Suprapubic skin (tissue), 4 donors: Measurements from ENCODE around the gene STX7. TPM values are rescaled to one million over a fixed set of nuclear protein-coding genes. Genes with fewer than 3 reads are reported as not detected.

Experiments
- DNase-seq, 2 donors: peaks; one replicate each; pipeline ENCODE4 v3.0.0-alpha.2; 2019; ENCODE audit warnings: low spot score in 2 of 2
- H3K27ac ChIP-seq: fragments of 200-600 bp; sonication (generic); one replicate; pipeline ENCODE4 v1.5.1; 2019
- H3K27me3 ChIP-seq: fragments of 200-600 bp; sonication (generic); one replicate; pipeline ENCODE4 v1.5.1; 2019
- H3K36me3 ChIP-seq: fragments of 200-600 bp; sonication (generic); one replicate; pipeline ENCODE4 v1.5.1; 2019
- H3K4me1 ChIP-seq: fragments of 200-600 bp; sonication (generic); one replicate; pipeline ENCODE4 v1.5.1; 2019
- H3K4me3 ChIP-seq: fragments of 200-600 bp; sonication (generic); one replicate; pipeline ENCODE4 v1.5.1; 2019; ENCODE audit warnings: mild to moderate bottlenecking
- H3K9me3 ChIP-seq: fragments of 200-600 bp; sonication (generic); one replicate; pipeline ENCODE4 v1.5.1; 2019
- EP300 ChIP-seq: sonication (generic); formaldehyde crosslinking; IDR thresholded peaks from one replicate; pipeline ENCODE4 v1.6.1; 2017; ENCODE audit warnings: antibody characterized with exemption
- POLR2A ChIP-seq, 2 donors: fragments of 450-650 bp; IDR thresholded peaks; one replicate each; pipeline ENCODE4 v1.6.1; 2017; ENCODE audit warnings: antibody characterized with exemption in 2 of 2, mild to moderate bottlenecking in 2 of 2, moderate library complexity in 2 of 2
- POLR2AphosphoS5 ChIP-seq, 3 donors: sonication (generic); formaldehyde crosslinking; IDR thresholded peaks; one replicate each; pipeline ENCODE4 v1.6.1; 2017; ENCODE audit warnings: antibody characterized with exemption in 3 of 3
- WGBS: methylation state at CpG from one replicate; pipeline ENCODE4 v1.1.5; 2018; 5-methylcytosine and 5-hydroxymethylcytosine counted together
- total RNA-seq, 4 donors: library from RNA; depleted of rRNA; stranded (reverse); fragments of >200 nt; gene quantifications; one replicate each; pipeline ENCODE4 v1.1.0, GENCODE V29; 2016
- TF ChIP-seq, protein P1 (sequence below), 2 donors: fragments of 200-600 bp in 1 of 2; fragments of 450-650 bp in 1 of 2; sonication (generic) in 1 of 2; IDR thresholded peaks; one replicate each; pipeline ENCODE4 v1.5.1; 2016 to 2019; ENCODE audit warnings: antibody characterized with exemption in 2 of 2, mild to moderate bottlenecking in 1 of 2, moderate library complexity in 1 of 2

STX7 gene
- total RNA-seq, 4 donors from 2014 or later, result 24.9 to 43.5 (median 31.8) TPM

DNA sequence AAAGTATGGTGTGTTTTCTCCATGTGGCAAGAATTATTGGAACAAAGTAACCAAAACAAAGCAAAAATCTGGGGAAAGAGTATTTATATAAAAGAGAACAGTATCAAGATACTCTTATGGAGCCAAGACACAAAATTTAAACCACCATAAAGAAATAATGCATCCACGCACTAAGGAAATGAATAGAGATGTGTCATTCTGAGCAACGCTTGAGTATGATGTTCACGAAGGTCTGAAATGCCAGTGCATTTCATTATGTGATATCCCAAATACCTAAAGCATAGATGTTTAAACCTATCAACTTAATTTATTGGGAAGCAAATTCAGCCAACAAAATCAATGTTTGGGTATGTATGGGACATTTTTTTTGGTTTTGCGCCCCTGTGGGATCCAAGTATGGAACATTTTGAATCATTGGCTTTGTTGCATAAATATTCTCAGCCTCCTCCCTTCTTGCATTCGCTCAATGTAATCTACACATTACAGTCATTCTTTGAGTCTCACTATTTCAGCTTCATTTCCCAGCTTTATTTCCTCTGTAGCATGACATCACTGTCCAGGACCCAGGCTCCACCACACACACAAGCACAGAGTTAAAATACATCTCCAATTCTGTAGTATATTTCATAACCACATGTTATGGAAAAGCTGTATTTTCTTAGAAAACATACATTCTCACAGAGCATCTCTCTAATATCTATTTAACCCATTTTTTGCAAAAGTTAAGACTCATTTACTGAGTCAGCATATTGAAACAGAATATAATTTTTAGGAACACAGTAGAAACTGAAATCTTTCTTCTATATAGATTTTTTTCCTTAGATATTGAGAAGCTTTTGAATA, 100.0 kb downstream of the STX7 start:
- Histone ChIP-seq H3K9me3 (no peaks in the 10 kb centered on the region), H3K27ac (no peak overlapping the region), H3K27me3 (no peaks in the 10 kb centered on the region), H3K4me1 (no peaks in the 10 kb centered on the region), H3K4me3 (no peak overlapping the region), H3K36me3 (no peaks in the 10 kb centered on the region)
- 89% methylated on average over 5 of the region's 5 CpGs for WGBS
- TF ChIP-seq EP300 (no peak), POLR2AphosphoS5 (IDR thresholded peaks at IDR 0.05) (no peak), POLR2A (IDR thresholded peaks at IDR 0.05) (no peak)
- TF ChIP-seq, protein P1, sequence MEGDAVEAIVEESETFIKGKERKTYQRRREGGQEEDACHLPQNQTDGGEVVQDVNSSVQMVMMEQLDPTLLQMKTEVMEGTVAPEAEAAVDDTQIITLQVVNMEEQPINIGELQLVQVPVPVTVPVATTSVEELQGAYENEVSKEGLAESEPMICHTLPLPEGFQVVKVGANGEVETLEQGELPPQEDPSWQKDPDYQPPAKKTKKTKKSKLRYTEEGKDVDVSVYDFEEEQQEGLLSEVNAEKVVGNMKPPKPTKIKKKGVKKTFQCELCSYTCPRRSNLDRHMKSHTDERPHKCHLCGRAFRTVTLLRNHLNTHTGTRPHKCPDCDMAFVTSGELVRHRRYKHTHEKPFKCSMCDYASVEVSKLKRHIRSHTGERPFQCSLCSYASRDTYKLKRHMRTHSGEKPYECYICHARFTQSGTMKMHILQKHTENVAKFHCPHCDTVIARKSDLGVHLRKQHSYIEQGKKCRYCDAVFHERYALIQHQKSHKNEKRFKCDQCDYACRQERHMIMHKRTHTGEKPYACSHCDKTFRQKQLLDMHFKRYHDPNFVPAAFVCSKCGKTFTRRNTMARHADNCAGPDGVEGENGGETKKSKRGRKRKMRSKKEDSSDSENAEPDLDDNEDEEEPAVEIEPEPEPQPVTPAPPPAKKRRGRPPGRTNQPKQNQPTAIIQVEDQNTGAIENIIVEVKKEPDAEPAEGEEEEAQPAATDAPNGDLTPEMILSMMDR (IDR thresholded peaks at IDR 0.05), result no peak
- no peak for DNase-seq

DNA sequence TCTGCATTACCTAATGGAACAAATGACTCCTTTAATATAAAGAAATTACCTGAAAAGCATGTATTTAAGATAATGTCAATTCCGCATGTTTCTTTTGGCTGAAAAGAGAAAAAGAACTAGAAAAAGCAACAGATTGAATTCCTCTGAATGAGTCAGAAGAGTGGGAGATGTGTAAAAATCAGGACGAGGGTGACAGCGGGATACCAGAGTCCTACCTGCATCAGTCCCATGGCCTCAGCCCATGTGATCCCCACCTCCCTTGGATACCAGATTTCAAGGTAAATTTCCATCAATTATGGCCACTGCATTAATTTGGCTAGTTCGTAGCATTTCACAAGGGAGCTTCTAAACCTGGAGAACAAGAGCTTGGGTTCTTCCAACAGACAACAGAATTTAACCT, 101.6 kb downstream of the STX7 start:
- no peaks in the 10 kb centered on the region for H3K4me1 ChIP-seq
- TF ChIP-seq EP300 (no peak), POLR2A (IDR thresholded peaks at IDR 0.05) (no peak), POLR2AphosphoS5 (IDR thresholded peaks at IDR 0.05) (no peak)
- TF ChIP-seq, protein P1 (IDR thresholded peaks at IDR 0.05), result no peak
- DNase-seq, result no peak

DNA sequence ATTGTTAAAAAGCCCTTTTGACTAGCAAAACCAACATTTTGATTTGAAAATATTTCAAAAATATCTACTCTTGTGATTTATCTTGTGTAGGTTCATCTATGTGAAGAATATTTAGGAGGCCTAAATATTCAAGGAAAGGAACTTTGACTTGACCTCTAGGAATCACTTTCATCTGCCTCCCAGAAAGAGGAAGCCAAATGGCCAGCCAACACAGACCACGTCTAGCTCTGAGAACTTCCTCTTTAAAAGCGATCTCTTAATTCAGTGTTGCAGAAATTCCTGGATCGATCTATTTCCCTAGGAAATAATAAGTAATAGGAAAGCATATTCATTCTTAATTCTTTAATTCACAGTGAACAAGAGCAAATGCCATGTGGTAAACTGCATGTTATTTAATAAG, 102.1 kb downstream of the STX7 start:
- Histone ChIP-seq H3K9me3 (no peaks in the 10 kb centered on the region), H3K27ac (no peak overlapping the region), H3K36me3 (no peaks in the 10 kb centered on the region), H3K27me3 (no peaks in the 10 kb centered on the region), H3K4me1 (no peaks in the 10 kb centered on the region), H3K4me3 (no peak overlapping the region)
- TF ChIP-seq EP300 (no peak), POLR2AphosphoS5 (IDR thresholded peaks at IDR 0.05) (no peak), POLR2A (IDR thresholded peaks at IDR 0.05) (no peak)
- TF ChIP-seq, protein P1 (IDR thresholded peaks at IDR 0.05), result no peak
- WGBS, result 70% methylated on average over 3 of the region's 3 CpGs
- no peak for DNase-seq

More for the DNA sequence above, 101.6 kb downstream of the STX7 start:
- H3K36me3 ChIP-seq, result no peaks in the 10 kb centered on the region
- H3K27ac ChIP-seq, result no peak overlapping the region
- no peaks in the 10 kb centered on the region for H3K9me3 ChIP-seq
- H3K4me3 ChIP-seq, result no peak overlapping the region
- H3K27me3 ChIP-seq, result no peaks in the 10 kb centered on the region
- WGBS, result 93% methylated on average over 4 of the region's 4 CpGs

DNA sequence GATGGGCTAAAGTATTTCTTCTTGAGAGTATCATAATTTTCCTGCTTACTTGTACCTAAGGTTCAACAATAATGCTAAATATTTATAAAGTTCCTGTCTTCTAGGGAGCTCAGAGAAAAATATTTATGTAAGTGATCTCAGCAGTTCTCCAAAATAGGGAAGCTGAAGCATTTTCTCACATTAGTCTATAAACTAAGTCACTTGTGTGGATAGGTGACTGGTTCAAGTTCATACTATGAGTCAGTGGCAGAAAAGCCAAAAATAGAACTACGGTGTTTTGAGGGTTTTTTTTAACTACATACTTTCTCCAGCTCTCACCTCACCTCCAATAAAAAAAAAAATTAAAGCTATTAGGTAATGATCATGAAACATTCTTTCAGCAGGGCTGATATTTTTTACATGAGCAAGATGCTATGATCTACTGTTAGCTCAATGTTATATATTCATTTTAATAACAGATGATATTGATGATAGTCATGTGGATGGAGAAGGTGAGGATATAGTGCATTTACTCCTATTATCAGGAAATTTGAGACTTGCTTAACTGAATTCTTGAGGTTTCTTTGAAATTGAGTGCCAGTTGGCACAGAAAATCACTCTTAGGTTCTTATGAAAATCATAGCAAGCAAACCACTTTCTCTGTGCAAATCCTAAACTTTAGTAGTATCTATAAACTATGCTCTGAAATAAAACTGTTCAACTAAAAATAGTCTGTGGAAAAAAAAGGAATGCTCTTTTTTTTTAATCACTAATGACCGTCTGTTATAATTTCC, 107.6 kb downstream of the STX7 start:
- Histone ChIP-seq H3K4me1 (peaks cover 17% of the 10 kb centered on the region), H3K4me3 (no peak overlapping the region), H3K27ac (no peak overlapping the region), H3K27me3 (peaks cover 22% of the 10 kb centered on the region), H3K36me3 (no peaks in the 10 kb centered on the region), H3K9me3 (no peaks in the 10 kb centered on the region)
- TF ChIP-seq EP300, result no peak
- TF ChIP-seq POLR2AphosphoS5 (IDR thresholded peaks at IDR 0.05), result no peak
- TF ChIP-seq, protein P1 (IDR thresholded peaks at IDR 0.05), result no peak
- TF ChIP-seq POLR2A (IDR thresholded peaks at IDR 0.05), result no peak
- WGBS, result 38% methylated on average over 2 of the region's 2 CpGs
- no peak for DNase-seq

DNA sequence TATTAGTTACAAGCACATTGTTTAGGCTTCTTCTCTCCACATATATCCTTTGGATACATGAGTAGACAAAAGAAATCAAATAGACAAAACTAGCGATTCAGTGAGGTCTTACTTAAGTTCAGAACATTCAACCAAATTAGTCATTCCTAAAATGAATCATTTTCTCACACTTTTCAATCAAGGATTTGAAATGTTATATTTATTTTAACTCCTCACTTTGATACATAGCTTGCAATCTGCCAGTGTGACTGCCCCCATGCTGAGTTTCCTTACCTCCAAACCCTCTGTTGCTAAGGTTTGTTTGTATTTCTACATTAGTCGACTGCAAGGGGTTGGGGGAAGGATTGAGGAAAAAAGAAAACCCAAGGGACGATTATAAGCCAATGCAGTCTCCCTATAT, 108.2 kb downstream of the STX7 start:
- TF ChIP-seq EP300 (no peak), POLR2A (IDR thresholded peaks at IDR 0.05) (no peak)
- H3K9me3 ChIP-seq, result no peaks in the 10 kb centered on the region
- no peak for DNase-seq
- no peak overlapping the region for H3K4me3 ChIP-seq
- H3K27me3 ChIP-seq, result peaks cover 22% of the 10 kb centered on the region
- WGBS, result 61% methylated on average over 3 of the region's 3 CpGs
- H3K36me3 ChIP-seq, result no peaks in the 10 kb centered on the region
- H3K27ac ChIP-seq, result no peak overlapping the region
- peaks cover 17% of the 10 kb centered on the region for H3K4me1 ChIP-seq
